K562 (cell line): ENCODE data around the gene LY6G6F. TPM values are rescaled to one million over a fixed set of nuclear protein-coding genes. Genes with fewer than 3 reads are reported as not detected.
A peak's percentile ranks its signal among the peaks of the same experiment; 100 is the strongest.

ENCODE experiments used
- CREB1 ChIP-seq, 2 experiments: sonication (generic) in 1 of 2; formaldehyde crosslinking in 1 of 2; IDR thresholded peaks; 2 replicates each; pipeline versions ENCODE4 v1.6.1 to v1.8.0; 2012 to 2022; ENCODE audit warnings: inconsistent platforms in 1 of 2, mild to moderate bottlenecking in 1 of 2, missing genetic modification reagents in 1 of 2, moderate library complexity in 1 of 2
- E4F1 ChIP-seq: fragments of 250-450 bp; sonication (Bioruptor Pico); IDR thresholded peaks from 2 replicates; pipeline ENCODE4 v1.5.0; 2021; ENCODE audit warnings: mild to moderate bottlenecking, borderline replicate concordance
- FUS ChIP-seq: fragments of 200-400 bp; formaldehyde crosslinking; optimal IDR thresholded peaks from 2 replicates; pipeline ENCODE3; 2017; ENCODE audit warnings: low read depth, low read length
- GATAD2A ChIP-seq: fragments of 450-650 bp; IDR thresholded peaks from 2 replicates; pipeline ENCODE4 v1.6.1; 2017
- GTF2F1 ChIP-seq: IDR thresholded peaks from 2 replicates; pipeline ENCODE4 v1.6.1; 2011; ENCODE audit warnings: low read depth, low read length, improper control_type of control experiment
- HSF4 ChIP-seq: fragments of 250-450 bp; sonication (Bioruptor Pico); IDR thresholded peaks from 2 replicates; pipeline ENCODE4 v2.1.2; 2022; ENCODE audit warnings: mild to moderate bottlenecking, moderate library complexity, borderline replicate concordance
- MTF1 ChIP-seq: fragments of 250-450 bp; sonication (Bioruptor Pico); IDR thresholded peaks from 2 replicates; pipeline ENCODE4 v1.9.0; 2021; ENCODE audit warnings: moderate library complexity, mild to moderate bottlenecking, inconsistent platforms, borderline replicate concordance
- MYC ChIP-seq, 2 experiments: fragments of 250-450 bp in 1 of 2; sonication (Bioruptor Pico) in 1 of 2; IDR thresholded peaks; 2 replicates each; pipeline versions ENCODE4 v1.5.1 to v1.6.1; 2012 to 2021; ENCODE audit warnings: low read depth in 2 of 2, borderline replicate concordance in 1 of 2, improper control_type of control experiment in 1 of 2, low read length in 1 of 2, mild to moderate bottlenecking in 1 of 2, moderate library complexity in 1 of 2
- NR4A1 ChIP-seq, 2 experiments: fragments of 250-450 bp in 1 of 2; fragments of 450-650 bp in 1 of 2; sonication (Bioruptor Pico) in 1 of 2; IDR thresholded peaks; 2 replicates each; pipeline versions ENCODE4 v1.4.0 to v1.6.1; 2016 to 2020; ENCODE audit warnings: mild to moderate bottlenecking in 2 of 2, missing compliant biosample characterization in 1 of 2, missing genetic modification characterization in 1 of 2, moderate library complexity in 1 of 2
- SNIP1 ChIP-seq: fragments of 450-650 bp; IDR thresholded peaks from 2 replicates; pipeline ENCODE4 v1.7.1; 2017; ENCODE audit warnings: low read depth, mild to moderate bottlenecking
- ZNF395 ChIP-seq: fragments of 200-800 bp; sonication (Bioruptor generic); IDR thresholded peaks from 2 replicates; pipeline ENCODE4 v1.6.1; 2017; ENCODE audit warnings: missing genetic modification characterization, missing compliant biosample characterization
- polyA plus RNA-seq, 8 experiments: library from polyadenylated mRNA; depleted of rRNA in 4 of 8; stranded (reverse) in 5 of 8; unstranded in 3 of 8; fragments of >200 nt; fragmentation: Nextera tagmentation in 2 of 8; fragmentation: Illumina TruSeq in 1 of 8; extraction: Ambion mirVana in 2 of 8; extraction: Trizol in 1 of 8; gene quantifications; 2 replicates each; pipeline versions ENCODE4 v1.2.1 to v1.2.3, GENCODE V29; 2011 to 2014; ENCODE audit warnings: inconsistent platforms in 1 of 8, missing spikeins in 1 of 8
- total RNA-seq, 7 experiments: library from RNA; depleted of rRNA in 6 of 7; stranded (reverse); fragments of >200 nt in 6 of 7; fragmentation: Illumina TruSeq in 2 of 7; extraction: Trizol in 2 of 7; gene quantifications; 2 replicates each; pipeline versions ENCODE4 v1.2.1 to v1.2.3, GENCODE V29; 2011 to 2021; ENCODE audit warnings: low replicate concordance in 1 of 7
- TF ChIP-seq, protein P1 (sequence below): fragments of 450-650 bp; IDR thresholded peaks from 2 replicates; pipeline ENCODE4 v1.6.1; 2017; ENCODE audit warnings: antibody characterized with exemption, mild to moderate bottlenecking
- TF ChIP-seq, protein P2 (sequence below): IDR thresholded peaks from 3 replicates; pipeline ENCODE4 v1.6.1; 2011; ENCODE audit warnings: borderline replicate concordance, mild to moderate bottlenecking; ENCODE audit not compliant: insufficient read length, insufficient read depth

The LY6G6F gene
- total and polyA plus RNA-seq, 9 of the 15 experiments (the other 6 are each of a cell fraction or from before 2014, with no cell fraction given), result 0.14 to 0.50 (median 0.28) TPM; not detected in 2

DNA sequence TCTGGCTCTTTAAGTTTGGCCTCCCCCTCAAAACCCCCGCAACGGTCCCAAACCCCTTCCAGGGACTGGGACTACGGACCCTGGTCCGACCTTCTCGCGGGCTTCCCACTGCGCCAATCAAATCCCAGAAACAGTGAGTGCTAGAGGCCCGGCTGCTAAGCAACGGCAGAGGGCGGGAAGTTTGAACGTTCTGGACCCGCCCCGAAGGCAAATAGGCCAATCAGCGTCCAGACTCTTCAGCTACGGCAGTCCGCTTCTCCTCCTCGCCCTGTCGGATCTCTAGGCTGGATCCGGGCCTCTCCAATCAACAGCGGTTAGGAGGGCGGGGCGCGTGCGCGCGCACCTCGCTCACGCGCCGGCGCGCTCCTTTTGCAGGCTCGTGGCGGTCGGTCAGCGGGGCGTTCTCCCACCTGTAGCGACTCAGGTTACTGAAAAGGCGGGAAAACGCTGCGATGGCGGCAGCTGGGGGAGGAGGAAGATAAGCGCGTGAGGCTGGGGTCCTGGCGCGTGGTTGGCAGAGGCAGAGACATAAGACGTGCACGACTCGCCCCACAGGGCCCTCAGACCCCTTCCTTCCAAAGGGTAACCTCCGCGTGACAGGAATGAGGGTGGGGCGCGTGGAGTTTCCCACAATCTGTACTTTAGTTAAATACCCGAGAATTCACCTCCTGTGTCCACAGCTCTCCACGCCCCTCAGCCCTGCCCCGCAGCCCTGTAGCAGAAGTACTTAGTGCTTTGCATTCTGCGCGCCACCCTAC is 33.2 kb downstream of the LY6G6F start, which contains the start of gene MSH5 (continued):
- TF ChIP-seq, protein P1, sequence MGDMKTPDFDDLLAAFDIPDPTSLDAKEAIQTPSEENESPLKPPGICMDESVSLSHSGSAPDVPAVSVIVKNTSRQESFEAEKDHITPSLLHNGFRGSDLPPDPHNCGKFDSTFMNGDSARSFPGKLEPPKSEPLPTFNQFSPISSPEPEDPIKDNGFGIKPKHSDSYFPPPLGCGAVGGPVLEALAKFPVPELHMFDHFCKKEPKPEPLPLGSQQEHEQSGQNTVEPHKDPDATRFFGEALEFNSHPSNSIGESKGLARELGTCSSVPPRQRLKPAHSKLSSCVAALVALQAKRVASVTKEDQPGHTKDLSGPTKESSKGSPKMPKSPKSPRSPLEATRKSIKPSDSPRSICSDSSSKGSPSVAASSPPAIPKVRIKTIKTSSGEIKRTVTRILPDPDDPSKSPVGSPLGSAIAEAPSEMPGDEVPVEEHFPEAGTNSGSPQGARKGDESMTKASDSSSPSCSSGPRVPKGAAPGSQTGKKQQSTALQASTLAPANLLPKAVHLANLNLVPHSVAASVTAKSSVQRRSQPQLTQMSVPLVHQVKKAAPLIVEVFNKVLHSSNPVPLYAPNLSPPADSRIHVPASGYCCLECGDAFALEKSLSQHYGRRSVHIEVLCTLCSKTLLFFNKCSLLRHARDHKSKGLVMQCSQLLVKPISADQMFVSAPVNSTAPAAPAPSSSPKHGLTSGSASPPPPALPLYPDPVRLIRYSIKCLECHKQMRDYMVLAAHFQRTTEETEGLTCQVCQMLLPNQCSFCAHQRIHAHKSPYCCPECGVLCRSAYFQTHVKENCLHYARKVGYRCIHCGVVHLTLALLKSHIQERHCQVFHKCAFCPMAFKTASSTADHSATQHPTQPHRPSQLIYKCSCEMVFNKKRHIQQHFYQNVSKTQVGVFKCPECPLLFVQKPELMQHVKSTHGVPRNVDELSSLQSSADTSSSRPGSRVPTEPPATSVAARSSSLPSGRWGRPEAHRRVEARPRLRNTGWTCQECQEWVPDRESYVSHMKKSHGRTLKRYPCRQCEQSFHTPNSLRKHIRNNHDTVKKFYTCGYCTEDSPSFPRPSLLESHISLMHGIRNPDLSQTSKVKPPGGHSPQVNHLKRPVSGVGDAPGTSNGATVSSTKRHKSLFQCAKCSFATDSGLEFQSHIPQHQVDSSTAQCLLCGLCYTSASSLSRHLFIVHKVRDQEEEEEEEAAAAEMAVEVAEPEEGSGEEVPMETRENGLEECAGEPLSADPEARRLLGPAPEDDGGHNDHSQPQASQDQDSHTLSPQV, result no peak
- TF ChIP-seq E4F1 (CRISPR knock-in tag), result no peak
- no peak for TF ChIP-seq ZNF395 (CRISPR knock-in tag)
- peak; percentile 78 for TF ChIP-seq CREB1 (IDR thresholded peaks at IDR 0.05)
- TF ChIP-seq CREB1 (CRISPR knock-in tag; IDR thresholded peaks at IDR 0.05), result no peak
- TF ChIP-seq GATAD2A, result no peak
- peak; percentile 88 for TF ChIP-seq NR4A1 (CRISPR knock-in tag; IDR thresholded peaks at IDR 0.05)
- peak; percentile 63 for TF ChIP-seq NR4A1 (tag; IDR thresholded peaks at IDR 0.05)
- TF ChIP-seq HSF4, result no peak
- TF ChIP-seq, protein P2, sequence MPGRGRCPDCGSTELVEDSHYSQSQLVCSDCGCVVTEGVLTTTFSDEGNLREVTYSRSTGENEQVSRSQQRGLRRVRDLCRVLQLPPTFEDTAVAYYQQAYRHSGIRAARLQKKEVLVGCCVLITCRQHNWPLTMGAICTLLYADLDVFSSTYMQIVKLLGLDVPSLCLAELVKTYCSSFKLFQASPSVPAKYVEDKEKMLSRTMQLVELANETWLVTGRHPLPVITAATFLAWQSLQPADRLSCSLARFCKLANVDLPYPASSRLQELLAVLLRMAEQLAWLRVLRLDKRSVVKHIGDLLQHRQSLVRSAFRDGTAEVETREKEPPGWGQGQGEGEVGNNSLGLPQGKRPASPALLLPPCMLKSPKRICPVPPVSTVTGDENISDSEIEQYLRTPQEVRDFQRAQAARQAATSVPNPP, result no peak
- no peak for TF ChIP-seq MTF1 (CRISPR knock-in tag)
- TF ChIP-seq GTF2F1, result no peak
- peak; percentile 99 for TF ChIP-seq MYC (IDR thresholded peaks at IDR 0.05; ENCODE audit: low read depth, low read length)
- TF ChIP-seq MYC (CRISPR knock-in tag; IDR thresholded peaks at IDR 0.05; ENCODE audit: borderline replicate concordance, low read depth), result peak; percentile 98
- TF ChIP-seq SNIP1, result no peak
- no peak for TF ChIP-seq FUS
